A549 treated with AZD9567 at 1 μM for 4 hours (cell line): Measurements from ENCODE around the gene GALNT13. TPM values are rescaled to one million over a fixed set of nuclear protein-coding genes. Genes with fewer than 3 reads are reported as not detected.

ENCODE experiments used
- total RNA-seq: library from RNA; stranded (reverse); fragments of 200-300 nt; extraction: Qiagen RNA extraction; gene quantifications from 5 replicates; pipeline ENCODE4 v1.2.3, GENCODE V29; 2022; ENCODE audit not compliant: insufficient read depth

Gene GALNT13
- total RNA-seq, result 5.8 to 9.0 TPM (median 8.1 TPM) in 5 replicates

GRCh38 chr2:153871231-153872221 is at the start of gene GALNT13:
Gene GALNT13 (plus strand): TSS chr2:153871922.

